T follicular helper cell (primary cell): Measurements from ENCODE around the gene BCL6B.
"Not testable (repeated sequence)": the region's sequence is repeated elsewhere in the genome, so short reads cannot be mapped to it uniquely, and the experiment has no call there.

Source experiments
- DNase-seq: peaks from one replicate; pipeline ENCODE4 v3.0.0-alpha.2; 2020; ENCODE audit warnings: low read depth
- total RNA-seq, 2 experiments: gene quantifications; one replicate each; lab custom pipeline; 2026; lab: John Stamatoyannopoulos, UW

Gene BCL6B, protein sequence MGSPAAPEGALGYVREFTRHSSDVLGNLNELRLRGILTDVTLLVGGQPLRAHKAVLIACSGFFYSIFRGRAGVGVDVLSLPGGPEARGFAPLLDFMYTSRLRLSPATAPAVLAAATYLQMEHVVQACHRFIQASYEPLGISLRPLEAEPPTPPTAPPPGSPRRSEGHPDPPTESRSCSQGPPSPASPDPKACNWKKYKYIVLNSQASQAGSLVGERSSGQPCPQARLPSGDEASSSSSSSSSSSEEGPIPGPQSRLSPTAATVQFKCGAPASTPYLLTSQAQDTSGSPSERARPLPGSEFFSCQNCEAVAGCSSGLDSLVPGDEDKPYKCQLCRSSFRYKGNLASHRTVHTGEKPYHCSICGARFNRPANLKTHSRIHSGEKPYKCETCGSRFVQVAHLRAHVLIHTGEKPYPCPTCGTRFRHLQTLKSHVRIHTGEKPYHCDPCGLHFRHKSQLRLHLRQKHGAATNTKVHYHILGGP
- 0.06 to 0.26 reads per million in 2 experiments for total RNA-seq

DNA sequence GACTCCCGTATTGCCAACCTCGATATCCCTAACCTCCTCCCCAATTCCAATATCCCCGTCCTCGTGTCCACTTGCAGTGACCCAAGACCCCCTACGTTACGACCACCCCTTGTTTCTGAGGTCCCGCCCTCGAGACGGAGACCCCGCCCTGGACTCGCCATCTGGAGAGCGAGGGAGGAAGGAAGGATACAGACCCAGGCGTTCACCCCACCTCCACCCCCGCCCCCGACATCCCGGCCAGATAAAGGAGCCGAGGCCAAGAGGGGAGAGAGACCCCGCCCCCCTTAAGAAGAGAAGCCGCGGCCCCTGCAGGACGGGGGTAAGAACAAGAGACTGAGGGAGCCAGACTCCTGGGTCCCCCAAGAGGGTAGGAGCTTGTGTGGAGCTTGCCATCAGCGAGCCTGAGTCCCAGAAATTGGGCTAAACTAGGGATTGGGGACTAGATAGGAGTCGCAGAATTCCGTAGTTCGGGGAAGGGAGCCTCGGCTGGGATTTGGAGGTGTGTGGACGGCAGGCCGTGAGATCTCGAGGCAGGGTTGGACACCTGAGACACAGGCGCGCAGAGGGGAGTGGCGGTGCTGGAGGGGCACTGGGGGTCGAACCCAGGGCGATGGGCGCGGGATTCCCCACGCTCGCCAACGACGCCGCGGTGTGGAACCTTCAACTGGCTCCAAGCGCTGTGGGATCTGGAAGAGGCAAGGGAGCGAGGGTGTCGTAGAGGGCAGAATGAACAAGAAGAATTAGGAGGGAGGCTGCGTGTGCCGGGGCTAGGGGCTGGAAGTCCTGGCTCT lies at the start of gene BCL6B:
Gene BCL6B, plus strand, starts transcription at position 270 of the 791 bp plus-strand sequence. CDS start 622 bp downstream, outside the sequence.
- no peak for DNase-seq

DNA sequence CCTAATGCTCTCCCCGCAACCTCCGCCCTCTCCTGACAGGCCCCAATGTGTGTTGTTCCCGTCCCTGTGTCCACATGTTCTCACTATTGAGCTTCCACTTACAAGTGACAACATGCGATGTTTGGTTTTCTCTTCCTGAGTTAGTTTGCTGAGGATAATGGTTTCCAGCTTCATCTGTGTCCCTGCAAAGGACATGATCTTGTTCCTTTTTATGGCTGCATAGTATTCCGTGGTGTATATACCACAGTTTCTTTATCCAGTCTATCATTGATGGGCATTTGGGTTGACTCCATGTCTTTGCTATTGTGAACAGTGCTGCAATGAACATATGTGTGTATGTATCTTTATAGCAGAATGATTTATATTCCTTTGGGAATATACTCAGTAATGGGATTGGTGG lies 43.4 kb upstream of the BCL6B start:
- DNase-seq, result not testable (repeated sequence)

DNA sequence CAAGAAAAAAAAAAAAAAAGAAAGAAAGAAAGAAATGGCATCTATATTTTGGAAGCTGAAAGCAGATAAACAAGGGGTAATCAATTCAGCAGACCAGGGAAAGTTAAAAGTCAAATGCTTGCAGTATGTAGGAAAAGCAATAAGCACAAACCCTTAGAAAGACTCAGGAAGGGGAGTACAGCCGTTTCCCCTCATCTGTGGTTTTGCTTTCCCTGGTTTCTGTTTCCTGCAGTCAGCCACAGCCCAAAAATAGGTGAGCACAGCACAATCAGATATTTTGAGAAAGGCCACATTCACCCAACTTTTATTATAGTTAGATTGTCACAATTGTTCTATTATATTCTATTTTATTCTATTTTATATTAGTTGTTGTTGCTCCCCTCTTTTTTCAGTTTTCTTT lies 41.4 kb upstream of the BCL6B start:
- no peak for DNase-seq

DNA sequence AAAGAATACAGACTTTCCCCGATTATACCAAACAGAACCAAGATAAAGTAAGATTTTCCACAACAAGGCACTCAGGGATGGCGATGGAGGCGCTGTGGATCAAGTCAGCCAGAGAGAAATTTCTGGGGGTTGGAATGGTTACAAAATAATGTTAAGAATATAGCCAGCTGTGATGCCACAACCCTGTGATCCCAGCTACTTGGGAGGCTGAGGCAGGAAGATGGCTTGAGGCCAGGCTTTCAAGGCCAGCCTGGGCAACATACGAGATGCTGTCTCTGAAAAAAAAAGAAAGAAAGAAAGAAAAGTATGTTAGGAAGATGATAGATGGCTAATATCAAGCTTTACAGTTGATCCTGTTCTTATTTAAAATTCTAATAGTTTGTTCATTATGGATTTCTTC lies 37.6 kb upstream of the BCL6B start:
- DNase-seq, result no peak

DNA sequence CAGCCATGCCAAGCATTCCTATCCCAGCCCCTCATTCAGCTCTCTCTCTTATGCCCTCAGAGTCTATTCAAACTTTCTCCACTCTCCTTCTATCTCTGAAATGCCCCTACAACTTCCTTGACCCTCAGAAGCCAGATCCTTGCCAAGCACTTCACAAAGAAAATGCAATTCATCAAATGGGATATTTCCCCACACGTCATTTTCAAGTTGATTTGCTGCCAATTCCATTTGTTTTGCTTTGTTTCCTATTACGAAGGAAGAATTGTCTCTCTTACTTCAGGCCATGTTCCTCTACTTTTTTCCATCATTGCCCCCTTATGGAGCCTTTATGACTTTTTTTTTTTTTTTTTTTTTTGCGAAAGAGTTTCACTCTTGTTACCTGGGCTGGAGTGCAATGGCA lies 36.2 kb upstream of the BCL6B start:
- no peak for DNase-seq

DNA sequence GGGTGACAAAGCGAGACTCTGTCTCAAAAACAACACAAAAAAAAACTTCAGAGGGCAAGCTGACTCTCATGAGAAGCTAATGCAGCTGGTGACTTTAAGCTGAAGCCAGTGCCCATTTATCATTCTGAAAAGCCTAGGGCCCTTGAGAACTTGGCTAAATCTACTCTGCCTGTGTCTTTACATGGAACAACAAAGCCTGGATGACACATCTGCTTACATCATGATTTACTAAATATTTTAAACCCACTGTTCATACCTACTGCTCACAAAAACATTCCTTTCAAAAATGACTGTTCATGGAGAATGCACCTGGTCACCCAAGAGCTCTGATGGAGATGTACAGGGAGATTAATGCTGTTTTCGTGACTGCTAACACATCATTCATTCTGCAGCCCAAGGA lies 33.1 kb upstream of the BCL6B start:
- DNase-seq, result no peak

DNA sequence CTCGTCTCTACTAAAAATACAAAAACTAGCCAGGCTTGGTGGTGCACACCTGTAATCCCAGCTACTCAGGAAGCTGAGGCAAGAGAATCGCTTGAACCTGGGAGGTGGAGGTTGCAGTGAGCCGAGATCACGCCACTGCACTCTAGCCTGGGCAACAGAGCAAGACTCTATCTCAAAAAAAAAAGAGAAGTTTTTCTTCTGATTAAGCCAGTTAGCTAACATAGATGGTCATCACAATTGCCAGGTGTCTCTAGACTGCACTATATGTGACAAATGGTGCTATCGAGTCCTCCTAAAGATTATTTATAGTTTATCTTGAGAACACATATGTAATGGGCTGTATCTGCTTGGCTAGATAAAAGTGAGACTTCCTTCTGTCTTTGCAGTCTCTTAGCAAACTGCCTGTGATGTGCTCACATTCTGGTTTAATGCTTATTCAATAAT lies 29.2 kb upstream of the BCL6B start:
- not testable (repeated sequence) for DNase-seq

DNA sequence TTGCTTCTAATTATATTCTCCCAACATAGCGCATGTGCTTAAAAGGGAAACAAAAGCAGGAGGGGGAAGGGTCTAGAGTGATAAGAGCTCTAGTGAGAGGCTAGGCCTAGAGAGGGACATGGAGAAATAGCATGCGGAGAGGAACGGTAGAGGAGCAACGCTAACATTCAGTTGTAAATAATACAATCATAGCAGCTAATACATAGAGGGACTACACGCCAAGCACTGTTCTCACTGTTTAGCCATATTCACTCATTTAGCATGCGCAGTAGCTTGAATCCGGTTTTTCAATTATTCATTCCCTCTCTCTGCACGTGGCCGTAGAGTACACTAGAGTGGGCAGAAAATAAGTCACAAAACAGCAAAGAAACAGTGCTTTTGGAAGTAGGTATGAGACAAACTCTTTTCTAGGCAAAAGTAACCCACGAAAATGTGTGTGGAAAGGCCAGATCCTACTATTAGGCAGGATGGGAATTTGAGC lies 28.7 kb upstream of the BCL6B start:
- DNase-seq, result no peak

DNA sequence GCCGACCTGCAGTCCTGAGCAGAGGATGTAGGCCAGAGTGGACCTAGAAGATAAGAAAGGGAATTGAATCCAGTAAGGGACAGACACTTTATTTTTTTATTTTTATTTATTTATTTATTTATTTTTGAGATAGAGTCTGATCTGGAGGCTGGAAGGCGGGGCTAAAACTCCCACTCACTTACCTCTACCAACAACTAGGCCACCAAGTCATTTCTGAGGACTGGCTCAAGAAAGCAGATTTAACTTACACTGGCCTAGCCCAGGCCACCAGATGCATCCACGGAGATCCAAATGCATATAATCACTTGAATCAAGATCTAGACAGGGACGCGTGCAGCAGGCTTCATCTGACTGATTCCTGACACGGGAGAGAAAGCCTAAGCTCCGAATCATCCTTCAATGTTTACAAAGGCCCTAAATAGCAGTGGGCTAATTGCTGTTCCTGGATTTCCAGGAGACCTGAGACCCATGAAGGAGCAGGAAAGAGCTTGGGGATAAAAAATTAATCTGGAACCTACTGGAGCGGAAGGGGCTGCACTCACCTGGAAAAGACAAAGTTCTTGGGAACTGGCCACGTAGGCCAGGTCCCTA lies 28.1 kb upstream of the BCL6B start:
- DNase-seq, result no peak

DNA sequence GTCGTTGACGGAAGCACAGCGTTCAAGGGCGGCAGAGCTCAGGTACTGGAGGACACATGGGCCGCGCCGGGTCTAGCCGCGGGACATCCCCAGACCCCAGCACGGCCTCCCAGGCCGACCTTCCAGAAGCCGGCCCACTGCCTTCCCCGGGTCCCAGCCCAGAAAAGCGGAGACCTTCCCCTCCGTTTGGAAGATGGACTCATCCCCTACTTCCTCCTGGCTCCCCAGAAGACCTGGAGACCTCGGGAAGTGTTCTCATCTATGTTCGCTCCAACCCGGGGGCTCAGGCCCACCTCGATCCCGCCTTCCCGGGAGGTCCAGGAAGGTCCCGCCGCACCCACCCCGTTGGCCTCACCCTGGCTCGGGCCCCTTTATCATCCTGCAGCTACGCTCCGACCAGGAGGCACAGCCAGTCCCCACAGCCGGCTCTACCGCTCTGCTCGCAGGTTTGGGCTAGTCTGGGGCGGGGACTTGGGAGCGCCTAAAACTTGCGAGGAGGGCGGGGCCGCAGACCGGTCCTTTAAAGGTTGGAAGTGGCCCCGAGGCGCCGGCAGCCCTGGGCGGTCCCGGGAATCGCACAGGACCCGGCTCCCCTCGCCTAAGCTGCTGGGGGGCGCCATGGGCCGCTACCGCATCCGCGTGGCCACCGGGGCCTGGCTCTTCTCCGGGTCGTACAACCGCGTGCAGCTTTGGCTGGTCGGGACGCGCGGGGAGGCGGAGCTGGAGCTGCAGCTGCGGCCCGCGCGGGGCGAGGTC lies 27.2 kb upstream of the BCL6B start, which contains the start of gene ALOX12:
Gene ALOX12, plus strand, starts transcription at position 550 of the 756 bp plus-strand sequence. Its CDS starts 69 bp downstream, at position 619.
- DNase-seq, result no peak

DNA sequence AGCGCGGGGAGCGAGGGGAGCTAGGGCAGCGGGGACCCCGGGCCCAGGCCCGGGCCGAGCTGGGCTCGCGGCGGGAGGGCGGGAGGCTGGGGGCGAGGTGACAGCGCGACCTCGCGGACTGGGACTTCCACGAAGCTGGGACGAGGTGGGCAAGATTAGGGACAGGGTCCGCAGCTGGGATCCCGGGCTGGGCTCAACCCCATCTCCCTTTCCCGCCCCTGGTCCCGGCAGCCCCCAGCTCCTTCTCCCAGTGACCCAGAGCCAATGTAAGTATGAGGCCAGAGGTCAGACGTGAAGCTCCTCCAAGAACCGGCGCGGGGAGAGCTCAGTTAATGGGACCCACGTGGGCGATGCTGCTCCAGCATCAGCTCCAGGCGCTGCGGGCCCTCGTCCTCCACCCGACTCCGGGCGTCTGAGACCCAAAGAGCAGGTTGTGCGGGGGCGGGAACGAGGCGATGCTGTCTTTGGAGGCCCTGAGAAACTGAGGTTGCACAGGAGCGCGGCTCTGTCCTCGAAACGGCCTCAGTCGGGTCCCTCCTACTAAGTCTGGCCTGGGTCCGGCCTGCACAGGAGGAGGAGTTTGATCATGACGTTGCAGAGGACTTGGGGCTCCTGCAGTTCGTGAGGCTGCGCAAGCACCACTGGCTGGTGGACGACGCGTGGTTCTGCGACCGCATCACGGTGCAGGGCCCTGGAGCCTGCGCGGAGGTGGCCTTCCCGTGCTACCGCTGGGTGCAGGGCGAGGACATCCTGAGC lies 26.4 kb upstream of the BCL6B start:
- DNase-seq, result no peak

DNA sequence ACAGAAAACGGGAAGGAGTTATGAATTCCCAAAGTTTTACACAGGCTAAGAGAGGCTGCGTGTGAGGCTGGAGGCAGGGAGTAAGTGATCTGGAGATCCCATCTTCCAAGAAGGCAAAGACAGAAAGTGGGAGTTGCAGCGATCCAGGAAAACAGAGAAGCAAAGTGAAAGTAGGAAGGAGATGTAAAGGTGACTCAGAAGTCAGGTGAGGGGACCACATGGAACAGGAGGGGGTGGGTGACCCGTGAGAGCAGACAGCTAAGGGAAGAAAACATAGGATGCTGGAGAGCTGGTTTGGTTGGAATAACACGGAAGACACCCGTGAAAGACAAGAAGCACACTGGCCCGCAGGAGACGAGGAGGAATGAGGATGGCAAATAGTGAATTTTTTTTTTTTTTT lies 25.7 kb upstream of the BCL6B start:
- no peak for DNase-seq

DNA sequence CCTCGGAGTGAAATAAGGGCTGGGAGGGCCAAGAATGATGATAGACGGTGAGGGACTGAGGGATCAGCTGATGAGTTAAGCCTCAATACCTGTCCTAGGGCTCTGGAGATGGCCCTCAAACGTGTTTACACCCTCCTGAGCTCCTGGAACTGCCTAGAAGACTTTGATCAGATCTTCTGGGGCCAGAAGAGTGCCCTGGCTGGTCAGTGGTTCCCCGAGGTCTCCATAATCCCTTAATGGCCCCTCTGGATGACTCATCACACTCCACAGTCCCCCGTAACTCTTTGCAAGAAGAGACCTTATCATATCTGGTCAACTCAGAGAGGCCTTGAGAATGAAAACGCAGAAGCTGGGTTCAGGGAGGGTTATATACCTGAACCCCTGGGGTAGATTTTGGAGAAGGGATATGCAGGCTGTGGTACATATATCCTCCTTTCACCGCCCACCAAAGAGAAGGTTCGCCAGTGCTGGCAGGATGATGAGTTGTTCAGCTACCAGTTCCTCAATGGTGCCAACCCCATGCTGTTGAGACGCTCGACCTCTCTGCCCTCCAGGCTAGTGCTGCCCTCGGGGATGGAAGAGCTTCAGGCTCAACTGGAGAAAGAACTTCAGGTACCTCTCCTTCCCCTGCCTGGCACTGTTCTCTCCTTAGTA lies 23.9 kb upstream of the BCL6B start:
- DNase-seq, result no peak

DNA sequence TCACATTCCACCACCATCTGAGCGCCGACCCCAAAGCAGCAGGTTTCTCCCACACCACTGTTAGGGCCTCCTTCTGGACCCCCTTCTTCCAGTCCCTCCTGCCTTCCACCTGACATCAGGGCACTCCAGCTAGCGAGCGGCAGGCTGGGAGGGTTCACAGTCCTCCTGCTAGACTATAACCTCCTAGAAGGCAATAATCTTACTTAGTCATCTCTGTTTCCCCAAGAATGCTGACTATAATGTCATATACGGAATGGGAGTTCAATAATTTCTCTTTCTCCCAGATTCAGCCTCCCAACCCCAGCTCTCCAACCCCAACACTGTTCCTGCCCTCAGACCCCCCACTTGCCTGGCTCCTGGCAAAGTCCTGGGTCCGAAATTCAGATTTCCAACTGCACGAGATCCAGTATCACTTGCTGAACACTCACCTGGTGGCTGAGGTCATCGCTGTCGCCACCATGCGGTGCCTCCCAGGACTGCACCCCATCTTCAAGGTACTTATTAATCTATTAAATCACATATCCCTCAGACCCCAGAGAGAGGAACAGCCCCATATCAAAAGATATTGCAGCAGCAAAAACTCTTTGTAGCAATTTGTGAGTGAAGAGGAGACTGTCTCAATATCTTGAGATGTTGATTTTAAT lies 21.4 kb upstream of the BCL6B start:
- DNase-seq, result peak; percentile 24

DNA sequence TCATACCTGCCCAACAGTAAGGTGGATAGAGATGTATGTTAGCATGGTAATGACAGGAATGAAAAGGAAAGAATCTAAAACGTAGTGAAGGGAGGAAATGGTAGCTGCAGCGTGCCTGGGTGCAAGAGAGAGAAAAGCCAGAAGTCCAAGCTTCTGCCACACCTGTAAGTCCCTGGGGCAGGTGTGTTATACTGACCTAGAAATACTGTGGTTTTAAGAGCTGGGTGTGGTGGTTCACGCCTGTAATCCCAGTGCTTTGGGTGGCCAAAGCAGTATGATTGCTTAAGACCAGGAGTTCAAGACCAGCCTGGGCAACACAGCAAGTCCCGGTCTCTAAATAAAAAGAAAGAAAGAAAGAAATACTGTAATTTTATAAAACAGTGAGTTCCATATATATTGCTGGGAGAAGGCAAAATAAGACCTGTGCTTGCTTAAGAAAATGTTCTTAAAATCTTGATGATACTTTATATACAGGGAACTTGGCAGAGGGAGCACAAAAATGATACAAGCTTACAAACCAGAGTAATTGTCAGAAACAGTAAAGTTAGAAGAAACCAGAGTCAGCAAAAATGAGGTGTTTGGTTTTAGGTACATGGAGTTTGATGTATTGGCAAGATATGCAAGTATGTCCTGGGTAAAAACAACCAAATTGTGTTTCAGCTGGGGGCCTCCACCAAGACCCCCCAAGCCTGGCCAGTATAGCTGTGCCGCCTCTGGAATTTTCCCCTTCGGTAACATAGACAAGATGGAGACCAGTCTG lies 20.4 kb upstream of the BCL6B start:
- DNase-seq, result no peak

DNA sequence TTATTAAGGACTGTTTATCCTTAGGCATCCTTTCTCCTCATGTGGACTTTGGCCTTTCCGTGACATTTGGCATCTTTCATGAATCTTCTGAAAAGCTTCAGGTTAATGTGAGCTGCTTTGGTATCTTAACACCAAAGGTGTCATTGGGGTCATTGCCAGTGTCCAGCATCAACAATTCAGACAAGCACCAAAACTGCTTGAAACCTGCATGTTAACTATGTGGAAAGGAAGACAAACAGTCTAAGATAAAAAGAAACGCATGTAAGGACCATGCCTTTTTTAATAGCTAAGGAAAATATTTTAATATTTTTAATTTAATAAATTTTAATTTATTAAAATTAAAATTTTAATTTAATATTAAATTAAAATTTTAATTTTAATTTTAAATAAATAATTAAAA lies 19.1 kb upstream of the BCL6B start:
- DNase-seq, result no peak

DNA sequence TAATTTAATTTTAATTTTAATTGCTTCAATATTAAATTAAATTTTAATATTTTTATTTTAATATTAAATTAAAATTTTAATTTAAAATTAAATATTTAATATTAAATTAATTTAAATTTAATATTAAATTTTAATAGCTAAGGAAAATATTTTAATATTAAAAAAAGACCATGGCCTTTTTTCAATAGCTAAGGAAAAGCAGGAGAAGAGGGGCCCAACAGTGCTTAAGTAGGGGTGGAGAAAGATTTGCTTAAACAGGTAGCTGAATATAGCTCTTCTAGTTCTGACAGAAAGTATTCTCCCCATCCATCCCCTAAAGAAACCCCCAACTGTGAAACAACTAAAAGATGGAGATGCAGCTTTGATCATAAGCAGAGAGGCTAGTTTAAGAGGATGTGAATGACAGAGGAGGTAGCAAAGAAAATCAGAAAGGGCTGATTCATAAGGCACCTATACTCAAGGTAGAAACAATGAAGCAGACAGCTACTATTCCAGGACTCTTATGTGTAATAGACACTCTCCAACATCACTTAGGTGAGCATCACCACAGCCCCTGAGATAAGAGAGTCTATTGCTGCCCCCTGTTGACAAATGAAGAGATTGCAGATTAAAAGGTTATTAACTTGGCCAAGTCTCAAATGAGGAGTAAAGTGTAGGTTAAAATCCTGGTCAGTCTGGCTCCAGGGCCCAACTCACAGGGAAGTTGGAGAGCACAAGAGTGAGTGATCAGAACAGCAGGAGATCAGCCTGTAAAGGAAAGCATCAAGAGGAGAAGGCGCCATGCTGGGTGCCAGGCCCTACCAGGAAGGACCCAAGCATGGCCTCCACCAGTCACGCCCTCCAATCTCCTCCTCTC lies 18.2 kb upstream of the BCL6B start:
- no peak for DNase-seq

DNA sequence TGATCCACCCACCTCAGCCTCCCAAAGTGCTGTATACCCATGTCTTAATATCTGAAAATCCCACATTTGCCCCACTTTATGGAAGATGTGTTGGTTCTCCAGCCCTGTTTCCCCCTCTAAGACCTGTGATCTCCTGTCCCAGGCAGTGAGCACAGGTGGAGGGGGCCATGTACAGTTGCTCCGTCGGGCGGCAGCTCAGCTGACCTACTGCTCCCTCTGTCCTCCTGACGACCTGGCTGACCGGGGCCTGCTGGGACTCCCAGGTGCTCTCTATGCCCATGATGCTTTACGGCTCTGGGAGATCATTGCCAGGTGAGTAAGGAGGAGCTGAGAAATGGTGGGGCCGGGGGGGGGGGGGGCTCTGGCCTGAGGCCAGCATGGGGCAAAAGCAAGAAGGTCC lies 17.1 kb upstream of the BCL6B start:
- no peak for DNase-seq
